ENCODE measurements around the gene SESN2.

GRCh38 chr1:28232558-28233263 is 26.6 kb upstream of the SESN2 start, which contains the start of gene DNAJC8:
- TF ChIP-seq POLR2A (IDR thresholded peaks at IDR 0.05) (peak; percentile 76), CTCF (IDR thresholded peaks at IDR 0.05) (no peak), EP300 (IDR thresholded peaks at IDR 0.05; ENCODE audit: low read depth) (no peak)
